Stimulated activated CD4-positive, alpha-beta T cell treated with anti-CD3 and anti-CD28 coated beads, Interleukin-2, amount 100 ng/mL, for 24 hours (primary cell): Measurements from ENCODE around the gene ALS2.
"Not testable (repeated sequence)": the region's sequence is repeated elsewhere in the genome, so short reads cannot be mapped to it uniquely, and the experiment has no call there.

ENCODE experiments used
- DNase-seq, 2 donors: peaks; one replicate each; pipeline ENCODE4 v3.0.0-alpha.2; 2020

ALS2 gene

DNA sequence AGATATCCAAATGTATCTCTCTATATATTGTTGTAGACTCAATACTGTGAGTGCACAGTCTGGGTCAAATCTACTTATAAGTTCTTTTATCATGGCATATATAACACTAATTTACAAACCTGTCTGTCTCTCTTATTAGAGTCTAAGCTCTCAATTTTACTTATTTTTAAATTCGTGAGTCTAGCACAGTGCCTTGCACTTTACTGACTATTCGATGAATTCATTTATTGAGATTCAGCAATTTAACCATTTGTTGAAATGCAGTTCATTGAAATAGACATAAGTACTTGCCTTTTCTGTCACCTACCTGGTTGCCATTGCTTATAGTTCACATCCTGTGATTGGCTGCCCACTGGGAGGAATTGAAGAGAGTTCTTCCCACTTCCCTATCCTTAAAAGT is 10.3 kb upstream of the ALS2 start:
- no peak for DNase-seq

DNA sequence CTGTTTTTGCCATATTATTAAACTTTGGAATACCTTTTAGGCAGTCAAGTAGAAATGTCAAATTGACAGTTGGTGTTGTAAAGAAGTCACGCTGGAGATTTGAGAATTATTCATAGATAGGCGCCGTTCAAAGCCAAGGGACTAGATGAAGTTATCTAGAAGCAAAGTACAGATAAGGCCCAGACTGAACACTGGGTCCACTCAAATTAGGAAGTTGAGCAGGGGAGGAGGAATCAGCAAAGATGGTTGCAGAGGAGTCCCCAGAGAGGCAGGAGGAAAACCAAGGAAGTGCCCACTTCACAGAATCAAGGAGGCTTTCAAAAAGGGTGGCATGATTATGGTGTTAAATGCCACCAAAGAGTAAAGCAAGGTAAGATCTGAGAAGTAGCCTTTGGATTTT is 9.6 kb upstream of the ALS2 start:
- DNase-seq: no peak

DNA sequence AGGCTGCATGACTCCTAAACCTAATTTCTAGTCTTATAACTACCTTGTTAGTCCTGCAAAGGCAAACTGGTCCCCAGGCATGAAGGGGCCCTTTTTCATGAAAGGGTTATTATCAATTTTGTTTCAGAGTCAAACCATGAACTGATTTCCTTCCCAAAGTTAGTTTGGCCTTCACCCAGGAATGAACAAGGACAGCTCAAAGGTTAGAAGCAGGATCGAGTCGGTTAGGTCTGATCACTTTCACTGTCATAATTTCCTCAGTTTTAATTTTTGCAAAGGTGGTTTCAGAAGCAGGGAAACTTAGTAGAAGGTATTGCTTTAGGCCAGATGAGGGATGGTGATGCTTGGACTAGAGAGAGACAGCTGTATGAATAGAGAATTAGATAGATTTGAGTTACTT is 8.7 kb upstream of the ALS2 start:
- no peak for DNase-seq

DNA sequence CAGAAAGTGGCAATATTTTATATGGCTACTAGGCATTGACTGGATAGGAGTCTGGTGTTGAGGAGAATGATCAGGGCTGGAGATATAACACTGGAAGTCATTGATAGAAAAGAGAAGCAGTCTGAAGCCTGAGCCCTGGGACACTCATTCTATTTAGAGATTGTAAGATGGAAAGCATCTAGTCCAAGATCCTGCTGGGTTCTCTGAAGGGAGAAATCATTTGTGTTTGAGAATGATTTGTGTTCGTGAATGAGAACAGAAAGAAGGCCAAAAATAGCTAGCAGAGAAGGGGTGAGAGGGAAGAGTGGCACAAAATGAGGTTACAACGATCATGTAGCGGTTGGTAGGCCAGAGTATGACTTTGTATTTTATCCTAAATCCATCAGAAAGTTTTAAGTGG is 7.6 kb upstream of the ALS2 start:
- DNase-seq: no peak

DNA sequence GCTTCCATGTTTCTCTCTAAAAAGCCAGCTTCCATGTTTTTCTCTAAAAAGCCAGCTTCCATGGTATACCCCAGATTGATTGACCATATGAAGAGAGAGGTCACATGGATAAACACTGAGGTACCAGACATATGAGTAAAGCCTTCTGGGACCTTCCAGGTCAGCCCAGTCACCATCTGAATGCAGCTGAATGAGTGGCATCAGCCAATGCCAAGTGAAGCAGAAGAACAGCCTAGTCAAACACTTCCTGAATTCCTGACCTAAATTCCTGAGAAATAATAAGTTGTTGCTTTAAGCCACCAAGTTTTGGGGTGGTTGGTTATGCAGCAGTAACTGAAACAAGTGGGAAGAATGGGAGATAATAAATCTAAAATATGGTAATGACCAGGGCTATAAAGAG is 5.7 kb upstream of the ALS2 start:
- no peak for DNase-seq

DNA sequence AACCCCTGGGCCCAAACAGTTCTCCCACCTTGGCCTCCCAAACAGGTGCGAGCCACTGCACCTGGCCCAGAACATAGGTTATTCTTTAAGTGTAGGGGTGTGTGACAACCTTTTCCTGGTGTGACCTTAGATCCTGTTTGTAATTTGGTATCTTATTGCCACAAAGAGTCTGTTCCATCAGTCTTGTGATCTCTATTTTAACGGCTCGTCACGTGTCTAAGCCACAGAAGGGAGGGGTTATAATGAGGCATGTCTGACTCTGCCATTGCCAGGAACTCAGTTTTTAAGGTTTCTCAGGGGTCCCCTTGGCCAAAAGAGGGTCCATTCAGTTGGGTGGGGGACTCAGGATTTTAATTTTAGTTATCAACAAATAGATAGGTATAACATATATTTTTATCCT is 4.4 kb upstream of the ALS2 start:
- no peak for DNase-seq

DNA sequence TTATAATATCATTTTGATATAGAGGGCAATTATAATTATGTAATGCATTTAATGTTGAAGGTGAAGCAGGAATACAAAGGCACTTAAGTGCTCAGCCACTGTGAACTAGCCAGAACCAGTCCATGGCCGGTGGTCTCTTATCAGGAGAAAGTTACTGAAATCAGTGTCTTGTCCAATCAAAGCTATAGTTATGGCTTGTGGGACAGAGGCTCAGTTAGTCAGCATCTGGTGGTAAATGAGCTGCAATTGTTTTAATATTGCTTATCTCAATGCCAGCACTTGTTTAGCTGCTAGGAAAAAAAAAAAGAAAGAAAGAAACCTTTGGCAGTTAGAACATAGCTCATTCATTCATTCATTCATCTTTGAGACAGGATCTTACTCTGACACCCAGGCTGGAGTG is 3.8 kb upstream of the ALS2 start:
- no peak for DNase-seq

DNA sequence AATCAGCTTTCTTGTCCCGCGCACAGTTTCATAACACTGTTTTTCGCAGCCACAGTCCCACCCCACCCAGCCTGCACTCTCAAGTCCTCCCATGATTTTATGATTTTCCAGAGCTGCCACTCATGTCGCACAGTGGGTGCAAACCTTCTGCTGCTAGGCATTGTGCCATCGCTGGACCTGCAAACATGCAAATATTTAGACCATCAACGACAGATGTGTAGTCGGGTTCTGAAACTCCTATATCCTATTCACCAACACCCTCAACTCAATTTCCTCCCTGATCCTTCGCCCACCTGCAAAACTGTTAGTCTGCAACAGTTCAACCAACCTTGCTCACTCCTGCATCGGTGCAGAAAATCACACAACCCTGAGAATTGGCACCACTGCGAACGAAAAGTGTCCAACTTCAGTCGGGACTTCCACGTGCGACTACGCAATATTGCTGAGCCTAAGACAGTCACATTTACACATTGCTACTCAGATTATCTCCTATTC is 871 bp upstream of the ALS2 start:
- peak in 1 of 2 donors; percentile 20 for DNase-seq

DNA sequence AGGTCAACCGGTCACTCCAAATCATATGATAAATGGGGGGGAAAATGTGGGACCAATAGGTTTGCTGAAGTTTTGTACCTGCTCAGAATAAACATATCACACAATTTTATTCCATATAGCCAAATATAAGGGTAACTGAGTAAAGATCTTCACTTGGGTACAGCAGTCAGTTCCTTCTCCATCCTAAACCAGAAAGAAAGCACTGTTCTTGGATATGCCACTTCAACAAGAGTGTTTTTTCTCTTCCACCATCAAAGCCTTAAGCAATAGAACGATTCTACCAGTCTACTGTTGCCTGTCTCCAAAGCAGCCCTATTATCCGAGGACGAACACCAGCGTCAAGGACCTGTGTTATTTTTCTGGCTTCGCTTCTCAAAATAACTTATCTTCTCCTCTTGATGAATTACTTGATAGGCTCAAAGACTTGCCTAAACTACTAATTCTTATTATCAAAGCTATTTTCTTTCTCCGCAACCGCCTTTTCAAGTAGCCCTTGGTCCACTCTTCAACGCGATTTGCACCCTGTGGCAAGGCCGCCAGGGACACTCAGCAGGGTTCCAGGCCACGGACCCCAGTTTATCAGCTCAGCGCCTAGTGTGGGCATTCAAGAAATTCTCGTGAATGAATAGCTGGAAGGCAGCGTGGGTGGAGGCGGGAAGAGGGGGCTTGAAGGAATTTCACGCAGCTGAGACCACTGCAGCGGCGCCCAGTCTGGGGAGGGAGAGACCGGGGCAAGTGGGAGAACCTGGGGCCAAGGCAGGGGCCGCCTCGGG is 646 bp downstream of the ALS2 start:
- no peak for DNase-seq

DNA sequence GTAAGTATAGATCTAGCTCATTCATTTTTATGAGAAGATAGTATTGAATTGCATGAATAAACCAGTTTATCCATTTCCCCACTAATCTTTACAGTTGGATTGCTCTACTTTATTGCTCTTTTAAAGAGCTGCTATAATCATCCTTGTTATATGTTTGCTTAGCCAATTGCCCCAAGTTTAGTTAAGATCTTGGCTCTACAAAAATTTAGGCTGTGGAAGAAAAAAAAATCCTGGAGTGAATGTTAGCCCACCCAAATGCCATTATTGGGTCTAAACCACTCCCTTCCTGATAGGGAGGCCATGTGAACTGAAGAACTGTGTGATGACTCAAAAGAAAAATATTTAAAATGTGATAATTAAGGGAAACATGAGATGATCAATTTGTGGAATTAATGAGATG is 2.9 kb downstream of the ALS2 start:
- DNase-seq: no peak

DNA sequence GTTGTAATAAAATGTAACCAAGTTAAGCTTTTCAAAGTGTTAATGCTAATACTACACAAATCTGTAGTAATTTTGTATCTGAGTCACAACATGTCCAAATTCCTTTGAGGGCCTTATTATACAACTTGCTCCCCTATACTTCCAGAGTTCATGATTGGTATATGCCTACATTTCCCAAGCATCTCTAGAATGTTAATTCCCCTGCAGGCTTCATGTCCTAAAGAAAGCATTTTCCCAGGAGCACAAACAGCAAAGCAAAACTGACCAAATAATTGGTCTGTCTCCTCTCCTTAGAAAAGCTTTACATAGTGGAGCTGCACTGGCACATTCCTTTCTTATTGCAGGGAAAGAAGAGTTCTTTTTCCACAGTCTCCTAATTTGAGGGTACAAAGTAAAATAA is 3.7 kb downstream of the ALS2 start:
- no peak for DNase-seq

DNA sequence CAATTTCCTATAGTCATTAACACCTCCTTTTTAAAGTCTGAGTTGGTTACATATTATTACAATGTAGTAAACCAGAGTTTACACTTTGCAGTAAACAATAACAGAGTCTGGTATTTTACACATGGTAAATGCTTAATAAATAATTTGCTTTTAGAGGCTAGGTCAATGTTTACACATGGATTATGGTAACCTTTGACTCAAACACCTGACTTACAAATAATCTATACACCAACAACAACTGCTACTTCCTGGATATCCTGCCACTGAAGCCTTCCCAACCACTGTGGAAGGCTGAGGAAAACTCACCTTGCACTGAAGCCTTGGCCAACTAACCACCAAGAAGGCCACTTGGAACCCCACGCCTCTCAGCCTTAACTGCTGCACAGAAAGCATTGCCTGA is 5.4 kb downstream of the ALS2 start:
- DNase-seq: no peak

DNA sequence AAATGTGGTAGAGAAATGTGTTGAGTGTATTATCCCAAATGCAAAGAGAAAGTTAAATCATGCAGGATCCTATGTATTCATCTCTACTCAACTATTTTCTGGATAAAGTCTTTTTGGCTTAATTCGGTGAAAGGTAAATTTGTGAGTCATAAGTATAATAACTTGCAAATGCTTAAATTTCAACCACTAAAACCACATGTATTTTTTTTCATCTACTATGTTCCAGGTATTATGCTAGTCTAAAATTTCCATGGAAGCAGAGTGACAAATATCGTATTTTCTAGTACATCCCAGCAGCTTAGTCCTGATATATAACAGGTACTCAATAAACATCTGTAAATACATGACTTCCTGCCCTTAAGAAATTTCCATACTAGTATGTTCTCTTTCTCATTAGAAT is 6.2 kb downstream of the ALS2 start:
- DNase-seq: no peak

DNA sequence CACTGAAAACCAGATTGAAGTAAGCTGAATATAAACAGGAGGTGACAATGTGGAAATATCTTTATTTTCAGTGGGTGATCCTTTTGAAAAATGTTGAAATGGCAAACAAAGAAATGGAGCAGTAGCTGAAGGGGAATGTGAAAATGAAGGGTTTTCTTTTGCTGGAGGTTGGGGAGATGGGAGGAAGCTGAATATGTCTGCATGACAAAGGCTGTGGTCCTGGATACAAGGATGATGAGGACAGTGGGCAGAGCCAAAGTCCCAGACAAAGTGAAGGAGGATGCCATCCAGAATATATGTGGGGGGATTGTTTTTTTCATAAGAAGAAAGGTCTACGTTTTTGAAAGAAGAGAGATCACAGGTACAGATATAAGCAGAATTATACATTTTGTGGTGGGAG is 6.7 kb downstream of the ALS2 start:
- no peak for DNase-seq

DNA sequence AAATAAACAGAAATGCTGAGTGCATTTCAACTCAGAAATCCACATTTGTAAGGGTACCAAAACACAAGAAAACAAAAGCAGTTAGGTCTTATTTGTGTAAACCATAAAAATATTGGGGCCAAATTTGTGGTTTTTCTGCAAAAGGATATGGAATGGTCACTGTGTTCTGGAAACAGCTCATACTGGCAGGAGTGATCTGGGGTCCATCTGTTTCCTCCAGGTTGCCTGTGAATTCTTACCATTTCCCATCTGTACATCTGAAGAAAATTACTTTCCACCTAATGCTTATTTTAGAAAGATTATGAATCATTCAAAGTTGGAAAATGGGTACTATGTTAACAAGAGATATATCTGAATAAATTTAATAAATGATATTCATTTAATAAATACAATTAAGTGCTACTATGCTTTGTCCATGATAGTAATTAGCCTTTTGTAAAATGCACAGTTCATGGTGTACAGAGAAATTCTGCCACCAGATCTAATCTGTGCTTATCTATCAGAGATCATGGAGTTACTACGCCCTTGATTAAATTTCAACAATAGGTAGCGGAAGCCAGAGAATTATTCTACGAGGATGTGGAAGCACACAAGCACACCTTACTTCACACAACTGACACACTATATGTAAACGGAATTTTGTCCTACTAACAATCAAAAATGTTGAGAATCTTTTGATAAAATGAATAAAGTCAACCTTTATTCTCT is 10.9 kb downstream of the ALS2 start:
- DNase-seq: no peak

DNA sequence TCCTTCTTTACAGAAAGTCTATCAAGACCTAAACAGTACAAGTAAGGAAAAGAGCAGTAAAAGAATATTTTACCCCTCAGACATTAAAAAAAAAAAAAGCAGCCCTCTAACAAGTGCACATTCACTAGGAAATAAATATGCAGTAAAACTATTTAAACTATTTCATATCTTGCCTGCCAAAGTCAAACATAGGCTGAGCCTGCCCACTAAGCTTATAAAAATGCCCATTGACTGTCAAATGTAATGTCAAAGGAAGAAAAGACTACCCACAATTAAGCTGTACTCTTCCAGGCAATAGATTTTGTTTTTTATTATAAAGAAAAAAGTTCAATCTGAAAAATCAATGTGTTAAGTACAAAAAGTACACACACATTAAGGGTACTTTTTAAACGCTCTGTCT is 11.8 kb downstream of the ALS2 start:
- no peak for DNase-seq

DNA sequence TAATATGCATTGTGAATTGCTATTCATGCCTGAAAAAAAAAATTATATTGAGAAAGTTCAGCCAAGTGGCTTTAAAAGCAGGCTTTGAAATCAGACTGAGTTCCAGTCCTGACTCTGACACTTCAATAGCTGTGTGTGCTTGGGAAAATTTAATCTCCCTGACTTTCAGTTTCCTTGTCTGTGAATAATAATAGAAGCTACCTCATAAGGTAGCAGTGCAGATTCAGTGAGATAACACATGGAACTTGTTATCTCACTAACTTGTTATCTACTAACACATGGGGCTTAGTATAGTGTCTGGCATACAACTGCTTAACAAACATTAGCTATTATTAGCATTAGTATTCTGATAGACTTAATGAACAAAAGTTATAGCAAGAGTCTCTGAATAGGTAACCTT is 14.9 kb downstream of the ALS2 start:
- no peak for DNase-seq

DNA sequence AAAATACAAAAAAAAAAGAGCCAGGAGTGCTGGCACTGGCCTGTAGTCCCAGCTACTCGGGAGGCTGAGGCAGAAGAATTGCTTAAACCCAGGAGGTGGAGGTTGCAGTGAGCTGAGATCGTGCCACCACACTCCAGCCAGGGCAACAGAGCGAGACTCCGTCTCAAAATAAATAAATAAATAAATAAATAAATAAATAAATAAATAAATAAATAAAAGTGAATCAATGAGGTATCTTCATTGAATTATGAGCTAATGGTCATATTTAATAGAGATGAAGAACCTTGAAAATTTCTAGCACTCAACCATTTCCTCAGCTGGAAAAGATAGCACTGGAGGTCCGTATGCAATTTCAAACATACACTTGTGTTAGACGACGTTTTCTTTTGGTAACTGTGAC is 16.3 kb downstream of the ALS2 start:
- not testable (repeated sequence) for DNase-seq

DNA sequence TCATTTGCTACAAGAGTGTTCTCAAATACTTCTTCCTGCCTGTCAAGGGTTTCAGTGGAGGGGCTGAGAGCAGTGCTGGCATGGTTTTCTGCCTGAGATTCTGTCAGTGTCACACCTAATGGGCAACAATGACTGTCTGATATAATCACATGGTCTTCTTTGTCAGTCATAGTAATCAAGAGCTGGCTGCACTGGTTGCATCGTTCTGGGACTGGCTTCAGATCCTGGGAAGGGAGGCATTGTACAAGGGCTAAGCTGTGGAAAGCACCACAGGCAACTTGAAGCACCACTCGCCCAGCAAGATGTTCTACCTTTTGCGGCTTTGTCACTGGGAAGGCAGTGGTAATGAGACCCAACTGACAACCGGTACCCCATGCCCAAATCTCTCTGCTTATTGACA is 19.6 kb downstream of the ALS2 start:
- DNase-seq: no peak

DNA sequence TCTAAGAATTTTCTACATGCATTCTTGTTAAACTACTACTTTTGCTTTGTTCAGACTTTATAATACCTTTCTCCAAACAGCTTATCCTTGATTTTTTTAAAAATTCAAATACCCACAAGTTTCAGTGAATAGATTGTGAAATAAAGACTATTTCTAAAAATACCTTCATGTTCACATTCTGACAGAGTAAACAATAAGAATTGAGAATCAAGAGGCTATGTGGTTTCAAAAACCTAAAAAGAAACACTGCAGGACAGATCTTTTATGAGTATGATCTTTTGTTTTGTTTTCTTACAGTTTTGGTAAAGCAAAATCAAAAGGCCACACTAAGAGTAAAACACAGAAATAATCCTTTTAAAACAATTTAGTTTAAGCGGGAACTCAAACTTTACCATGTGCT is 21.2 kb downstream of the ALS2 start:
- no peak for DNase-seq

DNA sequence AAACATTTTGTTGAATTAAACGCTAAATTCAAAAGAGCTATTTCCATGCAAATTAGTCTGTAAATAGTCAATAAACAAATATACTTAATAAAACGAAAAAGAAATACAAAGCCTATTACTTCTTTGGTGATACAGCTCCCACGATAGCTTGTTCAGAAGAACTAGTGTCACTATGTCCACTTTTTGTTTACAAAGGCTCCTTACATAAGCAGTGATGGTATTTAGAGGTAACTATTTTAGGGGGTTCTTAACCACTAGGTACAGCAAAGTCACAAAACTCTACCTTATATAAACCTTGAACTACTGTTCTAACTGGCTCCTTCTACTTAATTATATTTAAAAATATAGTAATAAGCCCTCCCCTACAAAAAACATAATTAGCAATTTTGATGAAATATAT is 21.9 kb downstream of the ALS2 start:
- DNase-seq: no peak

DNA sequence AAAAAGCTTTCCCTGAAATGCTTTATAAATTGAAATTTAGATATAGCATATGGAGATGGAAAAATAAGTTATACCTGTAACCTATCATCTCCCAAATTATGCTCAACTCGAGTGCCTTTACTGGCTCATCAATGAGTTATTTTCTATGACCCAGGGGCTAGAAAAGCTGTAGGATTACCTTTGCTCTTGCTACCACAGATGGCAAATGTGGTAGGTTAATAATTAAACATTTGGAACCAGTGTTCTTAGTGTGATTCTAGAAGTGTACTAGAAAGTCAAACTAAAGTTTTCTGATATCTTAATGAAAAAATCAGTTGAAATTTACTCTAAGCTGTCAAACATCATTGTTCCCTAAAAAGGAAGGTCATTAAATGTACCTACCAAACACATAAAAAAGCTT is 22.5 kb downstream of the ALS2 start:
- DNase-seq: no peak

DNA sequence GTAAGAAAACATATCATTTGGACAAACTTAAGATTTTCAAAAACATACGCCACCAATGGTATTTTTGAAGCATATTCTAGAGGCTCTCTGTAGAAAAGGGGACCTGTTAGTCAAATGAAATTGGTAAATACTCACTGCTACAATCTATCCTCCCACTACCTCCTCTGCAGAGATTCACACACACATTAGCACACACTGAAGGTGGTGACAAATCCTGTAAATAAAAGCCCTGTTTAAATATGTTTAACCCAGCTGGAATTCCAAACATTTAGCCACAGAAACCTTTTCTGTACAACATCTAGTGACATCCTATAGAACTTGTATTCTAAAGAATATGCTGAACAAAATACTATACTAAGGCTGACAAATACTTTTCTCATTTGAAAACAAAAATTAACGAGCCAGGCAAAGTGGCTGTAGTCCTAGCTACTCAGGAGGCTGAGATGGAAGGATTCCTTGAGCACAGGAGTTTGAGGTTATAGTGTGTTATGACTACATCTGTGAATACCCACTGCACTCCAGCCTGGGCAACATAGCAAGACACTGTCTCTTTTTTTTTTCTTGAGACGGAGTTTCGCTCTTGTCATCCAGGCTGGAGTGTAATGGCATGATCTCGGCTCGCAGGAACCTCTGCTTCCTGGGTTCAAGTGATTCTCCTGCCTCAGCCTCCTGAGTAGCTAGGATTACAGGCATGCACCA is 25.9 kb downstream of the ALS2 start:
- no peak for DNase-seq

DNA sequence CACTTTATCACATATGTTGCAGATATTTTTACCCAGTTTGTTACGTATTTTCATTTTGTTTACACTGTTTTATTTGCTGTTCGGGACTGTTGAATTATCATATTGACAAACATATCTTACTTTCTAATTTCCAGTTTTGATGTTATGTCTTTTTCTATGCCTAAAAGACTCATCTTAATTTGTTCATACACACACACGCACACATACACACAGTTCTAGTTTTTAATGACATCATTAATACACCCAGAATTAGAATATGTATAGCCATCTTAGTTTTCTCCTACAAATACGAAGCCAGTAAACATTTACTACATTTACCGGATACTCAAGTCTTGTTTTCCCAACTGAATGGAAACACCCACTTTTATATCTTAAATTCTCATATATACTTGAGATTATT is 29.2 kb downstream of the ALS2 start:
- no peak for DNase-seq
